CD4-positive, CD25-positive, alpha-beta regulatory T cell (primary cell): ENCODE results near the gene OR51B2. TPM values are rescaled to one million over a fixed set of nuclear protein-coding genes. Genes with fewer than 3 reads are reported as not detected.

Experiments
- ATAC-seq, 2 donors: fragments of 150-1000 bp; cut with Tn5 transposase; one replicate each; pipeline ENCODE4 v1.10.0; 2021; ENCODE audit warnings: low read depth in 2 of 2, moderate number of reproducible peaks in 2 of 2, moderate library complexity in 1 of 2
- DNase-seq, 3 donors: peaks; one replicate each; pipeline versions ENCODE4 v3.0.0 to v3.0.0-alpha.2; 2012 to 2022; ENCODE audit warnings: mixed read lengths in 1 of 3
- H3K27ac ChIP-seq: one replicate; pipeline ENCODE4 v1.7.0; 2013; ENCODE audit warnings: mild to moderate bottlenecking, low read length; ENCODE audit not compliant: insufficient read depth, poor library complexity, severe bottlenecking
- H3K27me3 ChIP-seq: one replicate; pipeline ENCODE4 v1.7.0; 2013; ENCODE audit warnings: low read length; ENCODE audit not compliant: control insufficient read depth, insufficient read depth
- H3K36me3 ChIP-seq: one replicate; pipeline ENCODE4 v1.7.0; 2013; ENCODE audit warnings: mild to moderate bottlenecking, low read length, moderate library complexity; ENCODE audit not compliant: control insufficient read depth, insufficient read depth
- H3K4me1 ChIP-seq: 2 replicates; pipeline ENCODE4 v1.7.0; 2013; ENCODE audit warnings: mild to moderate bottlenecking, low read length; ENCODE audit not compliant: insufficient read depth, control insufficient read depth, poor library complexity, severe bottlenecking
- H3K4me3 ChIP-seq: one replicate; pipeline ENCODE4 v1.7.0; 2013; ENCODE audit warnings: low read depth, mild to moderate bottlenecking, low read length, moderate library complexity
- H3K9me3 ChIP-seq, 2 experiments: 1 replicate in 1 of 2; 2 replicates in 1 of 2; pipeline ENCODE4 v1.7.0; 2013; ENCODE audit warnings: low read length in 2 of 2, mild to moderate bottlenecking in 1 of 2, moderate library complexity in 1 of 2; ENCODE audit not compliant: control insufficient read depth in 2 of 2
- H3K27ac Mint-ChIP-seq, 3 donors: one replicate each; pipeline ENCODE4 v1.8.0; 2020 to 2022; ENCODE audit warnings: mild to moderate bottlenecking in 3 of 3, mixed read lengths in 3 of 3, moderate library complexity in 2 of 3
- H3K27me3 Mint-ChIP-seq: one replicate; pipeline ENCODE4 v1.8.0; 2022; ENCODE audit warnings: mild to moderate bottlenecking, mixed read lengths
- H3K36me3 Mint-ChIP-seq: one replicate; pipeline ENCODE4 v1.8.0; 2020; ENCODE audit warnings: mixed read lengths
- H3K4me1 Mint-ChIP-seq, 4 donors: one replicate each; pipeline ENCODE4 v1.8.0; 2020 to 2022; ENCODE audit warnings: mixed read lengths in 4 of 4, mild to moderate bottlenecking in 1 of 4
- H3K4me3 Mint-ChIP-seq, 4 donors: one replicate each; pipeline ENCODE4 v1.8.0; 2020 to 2022; ENCODE audit warnings: mild to moderate bottlenecking in 4 of 4, mixed read lengths in 4 of 4, moderate library complexity in 3 of 4
- H3K9me3 Mint-ChIP-seq, 7 donors: one replicate each; pipeline ENCODE4 v1.8.0; 2020 to 2022; ENCODE audit warnings: mixed read lengths in 7 of 7, mild to moderate bottlenecking in 3 of 7, moderate library complexity in 2 of 7
- polyA plus RNA-seq, 4 donors: library from polyadenylated mRNA; unstranded; fragments of 300-500 nt; fragmentation: Illumina TruSeq; gene quantifications; one replicate each; pipeline ENCODE4 v1.2.3, GENCODE V29; 2021
- total RNA-seq: library from RNA; stranded (reverse); gene quantifications from one replicate; pipeline ENCODE4 v1.2.3, GENCODE V29; 2022

OR51B2 gene
- total and polyA plus RNA-seq, 5 donors from 2014 or later = not detected

DNA sequence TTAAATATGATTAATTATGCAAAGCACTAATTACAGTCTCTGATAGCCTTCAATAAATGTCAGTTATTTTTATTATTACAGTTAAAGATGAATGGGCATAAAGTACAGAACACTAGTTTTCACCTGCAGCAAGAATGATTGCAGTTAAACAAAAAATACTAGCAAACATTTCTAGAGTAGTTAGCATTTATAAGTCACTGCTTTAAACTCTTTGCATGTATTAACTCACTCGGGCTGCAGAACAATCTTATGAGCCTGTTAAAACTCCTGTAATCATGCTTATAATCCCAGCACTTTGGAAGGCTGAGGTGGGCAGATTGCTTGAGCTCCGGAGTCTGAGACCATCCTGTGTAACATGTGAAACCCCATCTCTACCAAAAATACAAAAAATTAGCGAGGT lies 37.2 kb downstream of the OR51B2 start:
- Histone ChIP-seq H3K27ac (no peak overlapping the region), H3K9me3 (no peaks in the 10 kb centered on the region), H3K4me3 (no peak overlapping the region), H3K27me3 (no peaks in the 10 kb centered on the region), H3K36me3 (no peaks in the 10 kb centered on the region), H3K4me1 (no peaks in the 10 kb centered on the region)
- H3K4me1 Mint-ChIP-seq = no peaks in the 10 kb centered on the region
- DNase-seq = no peak
- peaks cover 5% of the 10 kb centered on the region for H3K27me3 Mint-ChIP-seq
- no peak overlapping the region for H3K27ac Mint-ChIP-seq
- no peaks in the 10 kb centered on the region for H3K36me3 Mint-ChIP-seq
- no peak for ATAC-seq
- peaks cover 0 to 1% (median 0%) of the 10 kb centered on the region in 7 donors for H3K9me3 Mint-ChIP-seq
- H3K4me3 Mint-ChIP-seq = no peak overlapping the region

DNA sequence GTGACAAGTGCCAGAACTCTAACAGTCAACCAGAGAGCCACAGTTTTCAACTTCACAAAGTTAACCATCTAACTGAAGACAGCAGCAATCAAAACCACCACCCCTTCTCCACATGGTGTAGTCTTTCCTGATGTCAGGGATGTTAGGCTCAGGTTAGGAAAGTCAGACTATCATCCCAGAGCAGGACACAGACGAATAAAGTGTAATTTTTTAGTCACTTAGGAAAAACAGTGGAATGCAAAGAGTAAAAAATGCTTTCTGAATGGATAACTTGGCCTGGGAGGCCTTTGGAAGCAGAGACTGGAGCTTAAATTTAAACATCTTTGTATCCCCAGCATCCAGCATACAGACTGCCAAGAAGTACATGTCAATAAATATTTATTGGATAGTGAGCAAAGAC lies 37.7 kb downstream of the OR51B2 start:
- H3K27me3 ChIP-seq = no peaks in the 10 kb centered on the region

DNA sequence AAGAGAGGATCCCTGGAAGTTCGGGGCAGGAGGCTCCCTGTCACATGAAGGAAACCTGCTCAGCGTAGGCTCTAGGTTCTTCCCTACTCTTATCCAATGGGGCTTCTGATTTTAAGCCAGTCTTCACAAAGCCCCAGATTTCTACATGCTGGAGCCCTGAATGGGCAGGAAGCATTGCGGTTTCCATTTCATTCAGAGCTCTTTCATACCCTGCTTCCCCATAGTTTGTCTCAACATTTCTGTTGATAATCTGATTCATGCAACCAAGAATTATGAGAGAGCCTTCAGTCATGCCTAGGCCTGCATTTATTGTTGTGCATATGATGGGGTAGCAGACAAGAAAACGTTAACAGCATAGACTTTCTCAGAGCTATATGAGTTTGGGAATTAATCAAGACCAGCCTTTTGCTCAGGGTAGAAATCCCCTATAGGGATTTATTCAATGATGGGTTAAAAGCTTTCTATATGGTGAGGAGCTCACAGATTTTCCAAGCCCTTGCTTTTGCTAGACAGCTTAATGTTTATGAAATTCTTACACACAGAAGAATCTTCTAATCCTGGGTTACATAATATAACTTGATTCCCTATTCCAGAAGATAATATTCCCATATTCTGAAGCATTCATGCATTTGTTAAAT lies 38.3 kb downstream of the OR51B2 start:
- H3K4me3 Mint-ChIP-seq = no peak overlapping the region
- Histone ChIP-seq H3K4me1 (no peaks in the 10 kb centered on the region), H3K4me3 (no peak overlapping the region), H3K36me3 (no peaks in the 10 kb centered on the region), H3K27me3 (no peaks in the 10 kb centered on the region), H3K27ac (no peak overlapping the region), H3K9me3 (no peaks in the 10 kb centered on the region)
- H3K4me1 Mint-ChIP-seq = no peaks in the 10 kb centered on the region
- DNase-seq (no peak), ATAC-seq (no peak)
- no peaks in the 10 kb centered on the region for H3K36me3 Mint-ChIP-seq
- H3K27ac Mint-ChIP-seq = no peak overlapping the region
- peaks cover 0 to 1% (median 0%) of the 10 kb centered on the region in 7 donors for H3K9me3 Mint-ChIP-seq
- H3K27me3 Mint-ChIP-seq = peaks cover 5% of the 10 kb centered on the region

More for the DNA sequence above, 37.7 kb downstream of the OR51B2 start:
- DNase-seq (no peak), ATAC-seq (no peak)
- Mint-ChIP-seq H3K27ac (no peak overlapping the region), H3K27me3 (peaks cover 5% of the 10 kb centered on the region), H3K4me3 (no peak overlapping the region), H3K4me1 (no peaks in the 10 kb centered on the region), H3K9me3 (peaks cover 0 to 1% (median 0%) of the 10 kb centered on the region in 7 donors), H3K36me3 (no peaks in the 10 kb centered on the region)
- H3K27ac ChIP-seq = no peak overlapping the region
- H3K4me1 ChIP-seq = no peaks in the 10 kb centered on the region
- no peaks in the 10 kb centered on the region for H3K36me3 ChIP-seq
- no peaks in the 10 kb centered on the region for H3K9me3 ChIP-seq
- H3K4me3 ChIP-seq = no peak overlapping the region

DNA sequence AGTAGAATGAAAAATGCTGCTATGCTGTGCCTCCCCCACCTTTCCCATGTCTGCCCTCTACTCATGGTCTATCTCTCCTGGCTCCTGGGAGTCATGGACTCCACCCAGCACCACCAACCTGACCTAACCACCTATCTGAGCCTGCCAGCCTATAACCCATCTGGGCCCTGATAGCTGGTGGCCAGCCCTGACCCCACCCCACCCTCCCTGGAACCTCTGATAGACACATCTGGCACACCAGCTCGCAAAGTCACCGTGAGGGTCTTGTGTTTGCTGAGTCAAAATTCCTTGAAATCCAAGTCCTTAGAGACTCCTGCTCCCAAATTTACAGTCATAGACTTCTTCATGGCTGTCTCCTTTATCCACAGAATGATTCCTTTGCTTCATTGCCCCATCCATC lies 39.5 kb downstream of the OR51B2 start:
- DNase-seq = no peak
- no peaks in the 10 kb centered on the region for H3K36me3 Mint-ChIP-seq
- H3K4me3 ChIP-seq = no peak overlapping the region

DNA sequence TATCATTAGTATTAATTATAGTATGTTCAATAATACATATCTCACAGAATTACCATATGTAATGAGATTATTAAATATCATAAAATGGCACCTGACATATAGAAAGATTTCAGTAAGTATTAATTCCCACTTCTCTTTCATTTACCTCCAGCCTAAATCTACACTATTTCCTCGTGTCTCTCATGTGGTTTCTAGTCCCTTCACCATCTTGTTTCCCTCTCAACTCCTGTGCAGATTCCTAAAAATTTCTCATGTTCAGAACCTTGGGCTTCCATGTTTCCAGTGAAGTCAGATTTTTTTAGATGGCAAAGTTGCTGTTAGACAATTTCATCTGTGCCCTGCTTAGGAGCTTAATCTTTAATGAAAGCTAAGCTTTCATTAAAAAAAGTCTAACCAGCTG lies 40.2 kb downstream of the OR51B2 start:
- Mint-ChIP-seq H3K27me3 (peaks cover 5% of the 10 kb centered on the region), H3K27ac (no peak overlapping the region), H3K4me1 (no peaks in the 10 kb centered on the region), H3K36me3 (no peaks in the 10 kb centered on the region), H3K4me3 (no peak overlapping the region), H3K9me3 (peaks cover 0 to 1% (median 0%) of the 10 kb centered on the region in 7 donors)
- no peak overlapping the region for H3K4me3 ChIP-seq
- ATAC-seq (no peak), DNase-seq (no peak)
- H3K9me3 ChIP-seq = no peaks in the 10 kb centered on the region
- no peaks in the 10 kb centered on the region for H3K27me3 ChIP-seq
- no peaks in the 10 kb centered on the region for H3K36me3 ChIP-seq
- H3K4me1 ChIP-seq = no peaks in the 10 kb centered on the region
- H3K27ac ChIP-seq = no peak overlapping the region

More for the DNA sequence above, 39.5 kb downstream of the OR51B2 start:
- H3K4me1 Mint-ChIP-seq = no peaks in the 10 kb centered on the region
- H3K9me3 ChIP-seq = no peaks in the 10 kb centered on the region
- peaks cover 5% of the 10 kb centered on the region for H3K27me3 Mint-ChIP-seq
- H3K27ac ChIP-seq = no peak overlapping the region
- no peaks in the 10 kb centered on the region for H3K36me3 ChIP-seq
- H3K9me3 Mint-ChIP-seq = peaks cover 0 to 1% (median 0%) of the 10 kb centered on the region in 7 donors
- H3K27me3 ChIP-seq = no peaks in the 10 kb centered on the region
- H3K4me1 ChIP-seq = no peaks in the 10 kb centered on the region
- no peak overlapping the region for H3K27ac Mint-ChIP-seq
- ATAC-seq = no peak
- no peak overlapping the region for H3K4me3 Mint-ChIP-seq

DNA sequence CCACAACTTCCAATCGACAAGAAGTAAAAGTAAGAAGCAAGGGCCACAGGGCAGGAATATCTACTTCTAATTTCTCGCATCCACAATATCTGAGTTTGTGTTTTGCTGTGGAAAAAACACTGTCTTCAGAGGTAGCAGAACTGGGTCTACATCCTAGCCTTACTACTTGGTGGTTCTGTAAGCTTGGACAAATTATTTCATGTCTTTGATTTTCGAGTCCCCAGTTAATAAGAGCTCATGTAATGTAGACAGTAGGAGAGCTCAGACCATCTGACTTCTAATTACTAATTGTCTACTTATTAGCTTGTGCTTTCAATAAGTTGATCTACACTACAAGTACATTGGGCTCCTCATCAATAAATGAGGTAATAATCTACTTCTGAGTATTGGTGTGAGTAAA lies 41.0 kb downstream of the OR51B2 start:
- peaks cover 5% of the 10 kb centered on the region for H3K27me3 Mint-ChIP-seq
- ATAC-seq = no peak
- H3K36me3 ChIP-seq = no peaks in the 10 kb centered on the region
- H3K4me1 ChIP-seq = no peaks in the 10 kb centered on the region
- H3K36me3 Mint-ChIP-seq = no peaks in the 10 kb centered on the region
- peaks cover 0 to 1% (median 0%) of the 10 kb centered on the region in 7 donors for H3K9me3 Mint-ChIP-seq
- no peaks in the 10 kb centered on the region for H3K4me1 Mint-ChIP-seq
- no peak overlapping the region for H3K27ac Mint-ChIP-seq
- H3K4me3 ChIP-seq = no peak overlapping the region
- no peak overlapping the region for H3K4me3 Mint-ChIP-seq
- DNase-seq = no peak
- no peaks in the 10 kb centered on the region for H3K27me3 ChIP-seq
- H3K9me3 ChIP-seq = no peaks in the 10 kb centered on the region
- H3K27ac ChIP-seq = no peak overlapping the region

DNA sequence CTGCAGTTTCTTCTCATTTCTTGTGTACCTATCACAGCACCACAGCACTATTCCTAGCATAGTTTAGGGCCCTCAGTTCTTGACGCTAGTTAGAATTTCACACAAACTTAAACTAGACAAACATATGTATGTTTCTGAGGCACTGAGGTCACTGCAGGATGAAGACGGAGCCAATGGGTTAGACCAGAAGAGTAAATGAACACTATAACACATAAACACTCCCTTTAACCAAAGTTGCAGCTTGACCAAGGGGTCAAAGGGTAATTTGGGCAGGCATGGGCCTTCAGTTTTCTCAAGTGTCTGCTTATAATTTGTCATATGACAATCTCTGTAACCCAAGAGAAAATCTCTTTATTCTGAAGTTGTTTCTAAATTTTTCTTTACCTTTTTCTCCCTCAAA lies 41.5 kb downstream of the OR51B2 start:
- ATAC-seq (no peak), DNase-seq (no peak)
- H3K9me3 Mint-ChIP-seq = peaks cover 0 to 1% (median 0%) of the 10 kb centered on the region in 7 donors
- Histone ChIP-seq H3K27me3 (no peaks in the 10 kb centered on the region), H3K4me3 (no peak overlapping the region), H3K9me3 (no peaks in the 10 kb centered on the region), H3K36me3 (no peaks in the 10 kb centered on the region), H3K4me1 (no peaks in the 10 kb centered on the region), H3K27ac (no peak overlapping the region)
- H3K4me1 Mint-ChIP-seq = no peaks in the 10 kb centered on the region
- H3K27me3 Mint-ChIP-seq = peaks cover 5% of the 10 kb centered on the region
- H3K27ac Mint-ChIP-seq = no peak overlapping the region
- H3K36me3 Mint-ChIP-seq = no peaks in the 10 kb centered on the region
- H3K4me3 Mint-ChIP-seq = no peak overlapping the region

DNA sequence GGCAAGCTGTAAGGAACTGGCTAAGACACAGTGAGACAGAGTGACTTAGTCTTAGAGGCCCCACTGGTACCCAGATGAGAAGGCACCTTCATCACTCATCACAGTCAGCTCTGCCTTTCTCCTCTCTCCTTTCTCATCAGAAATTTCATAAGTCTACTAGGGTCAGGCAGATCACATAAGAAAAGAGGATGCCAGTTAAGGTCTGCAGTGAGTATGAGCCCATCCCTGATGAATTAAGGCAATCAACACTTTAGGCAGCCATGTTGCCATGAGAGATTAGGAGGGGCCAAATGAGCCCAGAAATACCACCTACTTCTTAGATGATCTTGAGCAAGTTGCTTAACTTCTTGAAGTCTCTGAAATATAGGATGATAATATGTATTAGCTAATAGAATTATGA lies 42.5 kb downstream of the OR51B2 start:
- no peak overlapping the region for H3K4me3 ChIP-seq
- no peaks in the 10 kb centered on the region for H3K36me3 ChIP-seq
- DNase-seq (no peak), ATAC-seq (no peak)
- Mint-ChIP-seq H3K27me3 (peaks cover 5% of the 10 kb centered on the region), H3K4me1 (no peaks in the 10 kb centered on the region), H3K27ac (no peak overlapping the region), H3K36me3 (no peaks in the 10 kb centered on the region), H3K4me3 (no peak overlapping the region), H3K9me3 (peaks cover 0 to 1% (median 0%) of the 10 kb centered on the region in 7 donors)
- no peak overlapping the region for H3K27ac ChIP-seq
- no peaks in the 10 kb centered on the region for H3K4me1 ChIP-seq
- H3K27me3 ChIP-seq = no peaks in the 10 kb centered on the region
- no peaks in the 10 kb centered on the region for H3K9me3 ChIP-seq
